ENCODE data around the gene PARP9.

- no peak for TF ChIP-seq CTCF (CRISPR knock-in tag; IDR thresholded peaks at IDR 0.05)
- TF ChIP-seq ZNF879 (CRISPR knock-in tag; IDR thresholded peaks at IDR 0.05), result no peak
- TF ChIP-seq PRDM15 (CRISPR knock-in tag; IDR thresholded peaks at IDR 0.05), result no peak
Measured at GRCh38 chr3:122548619-122549018, 15.5 kb downstream of the PARP9 start.
